Stomach (tissue), 9 donors: Measurements from ENCODE around the gene TNFRSF1B. TPM values are rescaled to one million over a fixed set of nuclear protein-coding genes. Genes with fewer than 3 reads are reported as not detected.

Source experiments
- DNase-seq, 2 donors: peaks; one replicate each; pipeline versions ENCODE4 v3.0.0 to v3.0.0-alpha.2; 2013 to 2019
- H3K27ac ChIP-seq, 5 donors: fragments of 200-600 bp in 4 of 5; sonication (generic) in 4 of 5; one replicate each; pipeline ENCODE4 v1.5.1; 2013 to 2019; ENCODE audit warnings: mild to moderate bottlenecking in 1 of 5, moderate library complexity in 1 of 5
- H3K27me3 ChIP-seq, 3 donors: fragments of 200-600 bp; sonication (generic); one replicate each; pipeline ENCODE4 v1.5.1; 2017 to 2019; ENCODE audit warnings: mixed run types in 1 of 3
- H3K36me3 ChIP-seq, 4 donors: fragments of 200-600 bp; sonication (generic); 1 replicate in 3 of 4; 2 replicates in 1 of 4; pipeline ENCODE4 v1.5.1; 2016 to 2019
- H3K4me1 ChIP-seq, 4 donors: fragments of 200-600 bp; sonication (generic); one replicate each; pipeline ENCODE4 v1.5.1; 2016 to 2019
- H3K4me3 ChIP-seq, 4 donors: fragments of 200-600 bp; sonication (generic) in 3 of 4; one replicate each; pipeline ENCODE4 v1.5.1; 2016 to 2019; ENCODE audit warnings: mild to moderate bottlenecking in 1 of 4
- H3K9me3 ChIP-seq, 4 donors: fragments of 200-600 bp; sonication (generic); one replicate each; pipeline ENCODE4 v1.5.1; 2016 to 2019
- EP300 ChIP-seq: sonication (generic); formaldehyde crosslinking; IDR thresholded peaks from one replicate; pipeline ENCODE4 v1.6.1; 2017; ENCODE audit warnings: antibody characterized with exemption
- POLR2A ChIP-seq, 4 donors: fragments of 450-650 bp; IDR thresholded peaks; one replicate each; pipeline ENCODE4 v1.6.1; 2016; ENCODE audit warnings: antibody characterized with exemption in 4 of 4, control low read depth in 2 of 4, mild to moderate bottlenecking in 1 of 4, moderate library complexity in 1 of 4
- POLR2AphosphoS5 ChIP-seq, 3 donors: sonication (generic); formaldehyde crosslinking; IDR thresholded peaks; one replicate each; pipeline ENCODE4 v1.6.1; 2016; ENCODE audit warnings: antibody characterized with exemption in 3 of 3
- WGBS, 5 donors: extraction: QIAGEN DNeasy Blood & Tissue Kit in 3 of 5; methylation state at CpG; one replicate each; pipeline versions ENCODE4 v1.1.5 to v1.1.7; 2013 to 2018; 5-methylcytosine and 5-hydroxymethylcytosine counted together
- intact Hi-C: fragments of 100-400 bp; cut with DNase I; formaldehyde crosslinking; loops from one replicate; pipeline ENCODE4 v1.15.1; 2023; ENCODE audit warnings: low total_unique reads
- polyA plus RNA-seq, 3 donors: library from polyadenylated mRNA; stranded (reverse); fragments of 200-250 nt; gene quantifications; one replicate each; pipeline ENCODE4 v1.2.3, GENCODE V29; 2013
- total RNA-seq, 5 donors: library from RNA; depleted of rRNA; stranded (reverse); fragments of >200 nt; gene quantifications; one replicate each; pipeline versions ENCODE4 v1.1.0 to v1.2.3, GENCODE V29; 2014 to 2016
- TF ChIP-seq, protein P1 (sequence below), 7 experiments: fragments of 450-650 bp in 4 of 7; fragments of 200-600 bp in 3 of 7; sonication (generic) in 3 of 7; IDR thresholded peaks; one replicate each; pipeline ENCODE4 v1.5.1; 2016 to 2019; ENCODE audit warnings: antibody characterized with exemption in 7 of 7, control low read depth in 2 of 7, mild to moderate bottlenecking in 1 of 7
- donor health status: healthy with polysubstance abuse.
- donor health status: Bipolar disorder and iron deficiency.
- donor health status: healthy.

TNFRSF1B gene
- total and polyA plus RNA-seq, 8 donors, result 5.4 to 24.3 (median 11.5) TPM

DNA sequence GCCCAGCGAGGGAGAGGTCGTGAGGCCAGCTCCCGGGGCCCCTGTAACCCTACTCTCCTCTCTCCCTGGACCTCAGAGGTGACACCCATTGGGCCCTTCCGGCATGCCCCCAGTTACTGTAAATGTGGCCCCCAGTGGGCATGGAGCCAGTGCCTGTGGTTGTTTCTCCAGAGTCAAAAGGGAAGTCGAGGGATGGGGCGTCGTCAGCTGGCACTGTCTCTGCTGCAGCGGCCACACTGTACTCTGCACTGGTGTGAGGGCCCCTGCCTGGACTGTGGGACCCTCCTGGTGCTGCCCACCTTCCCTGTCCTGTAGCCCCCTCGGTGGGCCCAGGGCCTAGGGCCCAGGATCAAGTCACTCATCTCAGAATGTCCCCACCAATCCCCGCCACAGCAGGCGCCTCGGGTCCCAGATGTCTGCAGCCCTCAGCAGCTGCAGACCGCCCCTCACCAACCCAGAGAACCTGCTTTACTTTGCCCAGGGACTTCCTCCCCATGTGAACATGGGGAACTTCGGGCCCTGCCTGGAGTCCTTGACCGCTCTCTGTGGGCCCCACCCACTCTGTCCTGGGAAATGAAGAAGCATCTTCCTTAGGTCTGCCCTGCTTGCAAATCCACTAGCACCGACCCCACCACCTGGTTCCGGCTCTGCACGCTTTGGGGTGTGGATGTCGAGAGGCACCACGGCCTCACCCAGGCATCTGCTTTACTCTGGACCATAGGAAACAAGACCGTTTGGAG lies 23.7 kb upstream of the TNFRSF1B start:
- WGBS, 5 donors, result 79 to 86% (median 84%) methylated on average over 19 to 21 of the region's 21 CpGs
- Histone ChIP-seq H3K27me3 (no peaks in the 10 kb centered on the region), H3K9me3 (no peaks in the 10 kb centered on the region), H3K4me1 (peaks cover 18 to 74% (median 25%) of the 10 kb centered on the region in 4 donors), H3K4me3 (no peak overlapping the region), H3K36me3 (no peaks in the 10 kb centered on the region), H3K27ac (peak overlapping the region in 4 of 5 donors; percentile 57 to 85 (median 64))
- intact Hi-C loops, result no loop called here
- TF ChIP-seq EP300, result no peak
- no peak for DNase-seq

DNA sequence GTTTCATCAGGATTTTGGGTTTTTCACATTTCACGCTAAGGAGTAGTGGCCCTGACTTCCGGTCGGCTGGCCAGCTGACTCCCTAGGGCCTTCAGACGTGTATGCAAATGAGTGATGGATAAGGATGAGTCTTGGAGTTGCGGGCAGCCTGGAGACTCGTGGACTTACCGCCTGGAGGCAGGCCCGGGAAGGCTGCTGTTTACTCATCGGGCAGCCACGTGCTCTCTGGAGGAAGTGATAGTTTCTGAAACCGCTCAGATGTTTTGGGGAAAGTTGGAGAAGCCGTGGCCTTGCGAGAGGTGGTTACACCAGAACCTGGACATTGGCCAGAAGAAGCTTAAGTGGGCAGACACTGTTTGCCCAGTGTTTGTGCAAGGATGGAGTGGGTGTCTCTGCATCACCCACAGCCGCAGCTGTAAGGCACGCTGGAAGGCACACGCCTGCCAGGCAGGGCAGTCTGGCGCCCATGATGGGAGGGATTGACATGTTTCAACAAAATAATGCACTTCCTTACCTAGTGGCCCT lies 23.1 kb upstream of the TNFRSF1B start:
- intact Hi-C loops, result no loop called here

GRCh38 chr1:12144236-12144635 lies 22.6 kb upstream of the TNFRSF1B start:
- peak overlapping the region in 4 of 5 donors; percentile 57 to 85 (median 64) for H3K27ac ChIP-seq
- peak in 1 of 2 donors; percentile 58 for DNase-seq
- no peaks in the 10 kb centered on the region for H3K27me3 ChIP-seq
- intact Hi-C loops, result no loop called here
- H3K4me1 ChIP-seq, result peaks cover 26 to 86% (median 37%) of the 10 kb centered on the region in 4 donors
- H3K36me3 ChIP-seq, result no peaks in the 10 kb centered on the region
- no peak overlapping the region for H3K4me3 ChIP-seq
- H3K9me3 ChIP-seq, result no peaks in the 10 kb centered on the region
- TF ChIP-seq EP300 (no peak), POLR2A (IDR thresholded peaks at IDR 0.05) (no peak), POLR2AphosphoS5 (IDR thresholded peaks at IDR 0.05) (no peak)
- TF ChIP-seq, protein P1, sequence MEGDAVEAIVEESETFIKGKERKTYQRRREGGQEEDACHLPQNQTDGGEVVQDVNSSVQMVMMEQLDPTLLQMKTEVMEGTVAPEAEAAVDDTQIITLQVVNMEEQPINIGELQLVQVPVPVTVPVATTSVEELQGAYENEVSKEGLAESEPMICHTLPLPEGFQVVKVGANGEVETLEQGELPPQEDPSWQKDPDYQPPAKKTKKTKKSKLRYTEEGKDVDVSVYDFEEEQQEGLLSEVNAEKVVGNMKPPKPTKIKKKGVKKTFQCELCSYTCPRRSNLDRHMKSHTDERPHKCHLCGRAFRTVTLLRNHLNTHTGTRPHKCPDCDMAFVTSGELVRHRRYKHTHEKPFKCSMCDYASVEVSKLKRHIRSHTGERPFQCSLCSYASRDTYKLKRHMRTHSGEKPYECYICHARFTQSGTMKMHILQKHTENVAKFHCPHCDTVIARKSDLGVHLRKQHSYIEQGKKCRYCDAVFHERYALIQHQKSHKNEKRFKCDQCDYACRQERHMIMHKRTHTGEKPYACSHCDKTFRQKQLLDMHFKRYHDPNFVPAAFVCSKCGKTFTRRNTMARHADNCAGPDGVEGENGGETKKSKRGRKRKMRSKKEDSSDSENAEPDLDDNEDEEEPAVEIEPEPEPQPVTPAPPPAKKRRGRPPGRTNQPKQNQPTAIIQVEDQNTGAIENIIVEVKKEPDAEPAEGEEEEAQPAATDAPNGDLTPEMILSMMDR (IDR thresholded peaks at IDR 0.05), result no peak
- WGBS, 5 donors, result 49 to 59% (median 52%) methylated on average over 8 of the region's 8 CpGs

More for the DNA sequence above, 23.1 kb upstream of the TNFRSF1B start:
- Histone ChIP-seq H3K36me3 (no peaks in the 10 kb centered on the region), H3K4me1 (peaks cover 21 to 81% (median 32%) of the 10 kb centered on the region in 4 donors), H3K9me3 (no peaks in the 10 kb centered on the region), H3K27ac (peak overlapping the region in 4 of 5 donors; percentile 57 to 85 (median 64)), H3K4me3 (no peak overlapping the region), H3K27me3 (no peaks in the 10 kb centered on the region)
- peak; percentile 71 to 79 for DNase-seq
- TF ChIP-seq, protein P1 (IDR thresholded peaks at IDR 0.05), result no peak
- peak in 1 of 3 donors; percentile 84 for TF ChIP-seq POLR2AphosphoS5 (IDR thresholded peaks at IDR 0.05)
- 17 to 25% (median 21%) methylated on average over 16 to 17 of the region's 17 CpGs for WGBS, 5 donors

DNA sequence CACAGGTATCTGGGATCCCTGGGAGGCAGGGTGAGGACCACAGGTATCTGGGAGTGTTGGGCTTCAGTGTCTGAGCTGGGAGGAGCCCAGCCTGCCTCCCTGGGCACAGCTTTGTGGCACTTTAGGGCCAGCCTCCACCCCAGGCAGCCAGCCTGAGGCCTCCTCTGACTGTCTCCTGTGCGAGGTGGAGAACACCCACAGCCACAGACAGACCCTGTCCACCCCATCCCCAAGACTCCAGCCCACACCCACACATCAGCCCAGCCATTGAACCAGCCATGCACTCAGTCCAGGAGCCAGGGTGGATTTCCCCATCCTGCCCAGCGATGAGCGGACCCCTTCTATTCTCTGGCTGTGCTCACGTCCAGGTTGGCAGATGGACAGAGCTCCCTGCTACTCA lies 21.8 kb upstream of the TNFRSF1B start:
- H3K4me1 ChIP-seq, result peaks cover 27 to 93% (median 38%) of the 10 kb centered on the region in 4 donors
- no peak for TF ChIP-seq POLR2AphosphoS5 (IDR thresholded peaks at IDR 0.05)
- no peak for TF ChIP-seq POLR2A (IDR thresholded peaks at IDR 0.05)
- TF ChIP-seq EP300, result no peak
- TF ChIP-seq, protein P1 (IDR thresholded peaks at IDR 0.05), result no peak
- DNase-seq, result no peak
- no peak overlapping the region for H3K4me3 ChIP-seq
- H3K27me3 ChIP-seq, result no peaks in the 10 kb centered on the region
- peaks cover 0 to 4% (median 0%) of the 10 kb centered on the region in 4 donors for H3K9me3 ChIP-seq
- intact Hi-C loops, result no loop called here
- peak overlapping the region in 3 of 5 donors; percentile 18 to 85 (median 66) for H3K27ac ChIP-seq
- WGBS, 5 donors, result 87 to 98% (median 97%) methylated on average over 4 of the region's 4 CpGs
- H3K36me3 ChIP-seq, result no peaks in the 10 kb centered on the region
